HG03521 (cell line): ENCODE data around the gene ZFAND3.

ENCODE experiments used
- ATAC-seq: cut with Tn5 transposase; IDR thresholded peaks from one replicate; pipeline ENCODE4 v1.9.1; 2021; ENCODE audit warnings: mild to moderate bottlenecking, moderate library complexity; ENCODE audit not compliant: unreplicated experiment

The ZFAND3 gene

GRCh38 chr6:37965964-37966676, 146.6 kb downstream of the ZFAND3 start:
- no peak for ATAC-seq

- ATAC-seq: no peak
These were observed 147.3 kb downstream of the ZFAND3 start for GRCh38 chr6:37966801-37967200.

DNA sequence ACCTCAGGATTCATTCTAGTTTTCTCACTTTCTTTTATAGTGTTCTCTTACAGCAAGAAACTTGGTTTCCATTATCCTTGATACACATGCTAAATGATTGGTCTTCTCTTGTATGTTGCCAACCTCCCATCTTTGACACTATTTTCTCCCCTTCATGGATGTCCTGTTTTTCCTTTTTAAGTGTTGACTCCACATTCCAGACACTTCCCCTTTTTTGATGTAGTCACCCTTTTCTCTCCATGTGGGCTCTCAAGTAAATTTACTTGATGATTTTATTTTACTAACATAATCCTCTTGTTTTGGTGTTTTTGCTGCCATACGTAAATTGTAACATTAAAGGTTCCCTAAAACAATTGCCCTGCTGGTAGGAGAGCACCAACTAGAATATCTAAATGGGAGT, 148.1 kb downstream of the ZFAND3 start:
- ATAC-seq: no peak

DNA sequence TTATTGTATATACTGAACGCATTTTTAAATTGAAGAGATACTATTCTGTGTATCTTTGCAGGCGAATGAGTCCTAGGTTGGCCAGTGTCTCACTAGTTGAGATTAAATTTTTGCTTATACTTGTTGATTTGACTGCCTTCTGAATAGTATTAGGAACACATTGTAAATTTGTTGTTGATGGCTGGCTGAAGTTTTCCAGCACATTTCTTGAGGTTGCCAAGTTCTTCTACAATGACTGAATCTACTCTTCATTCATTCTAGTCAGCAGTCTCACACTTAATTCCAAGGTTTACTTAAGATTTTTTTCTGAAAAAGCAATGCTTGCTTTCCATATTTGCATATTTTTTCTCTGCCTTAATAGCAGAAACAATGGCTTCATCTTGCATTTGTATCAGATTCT, 151.7 kb downstream of the ZFAND3 start:
- no peak for ATAC-seq

DNA sequence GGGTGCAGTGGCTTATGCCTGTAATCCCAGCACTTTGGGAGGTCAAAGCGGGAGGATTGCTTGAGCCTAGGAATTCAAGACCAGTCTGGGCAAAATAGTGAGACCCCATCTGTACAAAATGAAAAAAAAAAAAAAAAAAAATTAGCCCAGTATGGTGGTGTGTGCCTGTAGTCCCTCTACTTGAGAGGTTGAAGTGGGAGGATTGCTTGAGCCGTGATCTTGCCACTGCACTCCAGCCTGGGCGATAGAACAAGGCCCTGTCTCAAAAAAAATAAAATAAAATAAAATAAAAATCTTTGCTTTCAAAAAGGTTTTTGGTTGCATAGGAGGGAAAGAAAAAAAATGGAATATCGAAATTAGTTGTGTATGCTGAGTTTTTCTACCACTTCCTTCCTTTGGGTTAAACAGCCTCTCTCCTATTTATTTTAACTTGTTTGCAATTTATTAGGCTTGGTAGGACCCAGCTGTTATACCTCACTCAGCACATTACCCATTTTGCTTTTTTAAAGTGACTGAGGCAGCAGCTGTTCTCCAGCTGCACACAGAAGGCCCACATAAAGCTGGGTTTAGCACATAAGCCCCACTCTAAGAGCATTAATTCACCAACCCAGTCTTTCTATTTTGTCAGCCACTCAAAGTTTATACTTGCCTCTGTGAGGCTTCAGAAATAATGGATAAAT, 152.3 kb downstream of the ZFAND3 start:
- ATAC-seq: no peak

- no peak for ATAC-seq
These were observed 153.6 kb downstream of the ZFAND3 start for GRCh38 chr6:37972994-37973757.

GRCh38 chr6:37974381-37974780, 154.9 kb downstream of the ZFAND3 start:
- ATAC-seq: no peak

DNA sequence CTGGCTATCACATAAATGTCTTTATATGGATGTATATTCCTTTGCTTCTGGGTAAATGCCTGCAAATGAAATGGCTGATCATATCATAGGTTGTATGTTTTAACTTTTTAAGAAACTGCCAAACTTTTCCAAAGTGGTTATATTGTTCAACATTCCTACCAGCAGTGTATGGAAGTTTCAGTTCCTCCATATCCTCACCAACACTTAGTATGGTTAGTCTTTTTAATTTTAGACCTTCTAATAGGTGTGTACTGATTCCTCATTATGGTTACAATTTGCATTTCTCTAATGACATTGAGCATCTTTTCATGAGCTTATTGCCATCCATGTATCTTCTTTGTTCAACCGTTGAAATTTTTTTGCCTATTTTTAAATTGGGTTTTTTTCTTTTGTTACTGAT, 155.4 kb downstream of the ZFAND3 start:
- ATAC-seq: no peak

DNA sequence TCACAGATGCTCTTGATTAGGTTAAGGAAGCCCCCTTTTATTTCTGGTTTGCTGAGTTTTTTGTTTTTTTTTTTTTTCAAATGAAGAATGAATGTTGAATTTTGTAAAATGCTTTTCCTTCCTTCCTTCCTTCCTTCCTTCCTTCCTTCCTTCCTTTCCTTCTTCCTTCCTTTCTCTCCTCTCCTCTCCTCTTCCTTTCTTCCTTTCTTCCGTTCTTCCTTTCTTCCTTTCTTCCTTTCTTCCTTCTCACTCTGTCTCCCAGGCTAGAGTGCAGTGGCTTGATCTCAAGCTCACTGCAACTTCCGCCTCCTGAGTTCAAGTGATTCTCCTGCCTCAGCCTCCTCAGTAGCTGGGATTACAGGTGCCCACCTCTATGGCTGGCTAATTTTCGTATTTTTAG, 158.2 kb downstream of the ZFAND3 start:
- no peak for ATAC-seq

DNA sequence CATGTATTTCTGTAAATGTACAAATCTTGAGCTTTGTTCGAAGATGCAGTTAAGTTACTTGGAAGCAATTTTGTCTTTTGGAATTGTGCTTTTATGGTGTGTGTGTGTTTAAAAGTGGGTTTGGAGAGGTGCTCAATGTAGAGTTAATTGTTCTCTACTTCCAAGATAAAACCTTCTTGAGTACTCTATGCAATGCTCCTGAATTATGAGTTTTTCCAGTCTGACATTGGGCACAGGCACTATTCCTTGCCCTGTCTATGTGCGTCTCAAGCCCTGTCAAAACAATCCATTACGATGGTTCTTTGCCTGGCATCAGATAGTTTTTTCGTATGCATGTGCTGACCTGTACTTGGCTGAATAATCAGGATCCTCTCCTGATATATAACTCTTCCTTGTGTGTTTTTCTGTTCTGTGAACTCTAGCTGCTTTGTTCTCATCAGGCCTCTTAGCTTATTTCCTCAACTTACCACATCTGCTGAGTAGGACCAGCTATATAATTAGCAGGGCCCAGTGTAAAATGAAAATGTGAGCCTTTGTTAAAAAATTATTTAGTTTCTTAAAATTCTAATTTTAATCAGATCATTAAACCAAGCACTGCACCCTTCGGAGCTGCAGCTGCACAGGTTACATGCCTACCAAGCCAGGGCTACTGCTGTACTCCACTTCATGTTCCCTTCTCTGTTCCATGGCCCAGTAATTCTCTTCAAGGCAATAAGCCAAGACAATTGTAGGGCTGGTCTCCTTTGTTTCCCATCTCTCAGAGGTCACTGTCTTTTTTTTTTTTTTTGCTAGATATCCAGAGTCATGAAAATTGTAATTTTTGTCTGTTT, 160.1 kb downstream of the ZFAND3 start:
- ATAC-seq: no peak

DNA sequence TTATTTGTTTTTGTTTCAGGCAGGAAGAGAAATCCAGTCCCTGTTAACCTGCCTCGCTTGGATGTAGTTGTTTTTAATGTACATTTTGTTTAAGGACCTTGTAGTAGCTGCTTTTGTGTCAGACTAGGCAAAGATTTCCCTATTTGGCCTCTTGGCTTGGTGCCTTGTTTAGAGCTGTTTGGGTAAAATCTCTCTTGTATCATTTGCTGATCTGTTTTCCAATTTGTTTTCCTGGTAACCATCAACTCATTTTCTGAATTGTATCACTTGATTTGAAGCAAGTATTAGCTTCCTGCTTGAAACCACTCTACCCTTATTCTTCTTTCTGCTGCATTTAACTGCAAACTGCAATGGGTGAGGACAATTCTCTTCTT, 160.7 kb downstream of the ZFAND3 start:
- ATAC-seq: no peak

DNA sequence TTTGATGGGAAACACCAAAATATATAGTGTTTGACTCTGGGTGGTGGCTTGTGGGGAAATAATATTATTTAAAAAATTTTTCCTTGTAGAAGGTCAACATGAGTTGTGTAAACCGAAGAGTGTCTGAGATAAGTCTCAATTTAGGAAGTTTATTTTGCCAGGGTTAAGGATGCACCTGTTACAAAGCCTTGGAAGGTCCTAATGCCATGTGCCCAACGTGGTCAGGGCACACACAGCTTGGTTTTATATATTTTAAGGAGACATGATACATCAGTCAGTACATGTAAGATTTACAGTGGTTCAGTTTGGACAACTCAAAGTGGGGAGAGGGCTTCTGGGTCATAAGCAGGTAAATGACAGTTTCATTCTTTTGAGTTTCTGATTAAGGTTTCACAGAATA, 162.1 kb downstream of the ZFAND3 start:
- no peak for ATAC-seq

DNA sequence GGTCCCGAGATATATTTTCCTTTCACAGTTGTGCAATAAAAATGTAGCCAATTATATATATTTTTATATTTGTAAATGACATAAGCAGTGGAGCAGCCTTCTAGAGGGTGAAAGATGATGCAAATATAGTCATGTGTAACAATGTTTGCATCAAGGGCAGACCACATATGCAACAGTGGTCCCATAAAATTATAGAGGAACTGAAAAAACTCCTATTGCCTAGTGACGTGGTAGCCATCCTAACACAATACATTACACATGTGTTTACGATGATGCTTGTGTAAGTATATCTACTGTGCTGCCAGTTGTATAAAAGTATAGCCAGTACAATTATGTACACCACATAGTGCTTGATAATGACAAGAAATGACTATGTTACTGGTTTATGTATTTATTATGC, 162.8 kb downstream of the ZFAND3 start:
- no peak for ATAC-seq

DNA sequence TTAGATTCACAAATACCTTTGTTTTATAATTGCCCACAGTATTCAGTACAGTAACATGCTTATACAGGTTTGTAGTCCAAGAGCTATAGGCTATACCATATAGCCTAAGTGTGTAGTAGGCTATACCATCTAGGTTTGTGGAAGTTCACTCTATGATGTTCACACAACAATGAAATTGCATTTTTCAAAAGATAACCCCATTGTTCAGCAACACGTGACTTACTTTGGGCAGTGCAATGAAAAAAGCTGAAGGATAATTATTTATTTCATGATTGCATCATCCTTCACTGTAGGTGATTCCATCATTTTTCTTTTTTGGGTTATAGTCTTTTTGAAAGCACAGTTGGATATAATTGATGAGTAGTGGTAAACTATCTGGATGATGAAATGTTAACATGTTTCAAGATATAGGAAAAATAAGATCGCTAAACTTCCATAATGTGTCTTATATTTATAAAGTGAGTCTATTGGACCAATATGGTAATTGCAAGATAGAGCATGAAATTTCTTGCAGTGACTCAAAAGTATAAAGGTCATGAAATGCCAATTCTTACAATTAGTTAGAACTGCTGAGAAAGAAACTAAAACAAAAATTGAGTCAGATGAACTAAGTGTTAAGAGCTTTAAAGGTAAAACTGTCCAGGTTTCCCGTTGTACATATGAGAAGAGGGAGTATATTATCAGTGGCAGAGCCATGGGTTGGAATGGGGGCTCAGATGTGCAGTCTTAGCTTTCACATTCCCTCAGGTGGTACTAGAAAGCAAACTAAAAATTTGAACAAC, 164.4 kb downstream of the ZFAND3 start:
- no peak for ATAC-seq

DNA sequence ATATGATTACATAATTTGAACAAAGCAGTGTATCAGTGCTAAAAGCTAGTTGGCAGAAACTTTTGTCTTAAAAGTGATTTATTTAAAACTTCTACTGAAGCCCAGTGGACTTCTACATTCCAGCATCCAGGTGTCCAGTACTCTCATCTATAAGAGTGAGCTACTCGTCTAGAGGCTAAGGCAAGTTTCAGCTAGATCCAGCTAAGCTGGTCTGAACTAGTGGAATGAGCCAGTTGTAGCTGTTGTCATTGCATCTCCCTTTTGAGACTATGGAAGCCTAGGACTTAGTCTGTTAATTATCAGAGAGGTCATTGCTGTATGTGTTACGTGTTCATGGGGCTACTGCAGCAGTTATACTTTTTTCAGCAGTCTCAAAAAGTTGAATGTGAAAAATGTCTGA, 165.1 kb downstream of the ZFAND3 start:
- no peak for ATAC-seq

- no peak for ATAC-seq
These were observed 165.8 kb downstream of the ZFAND3 start for GRCh38 chr6:37985355-37985754.

DNA sequence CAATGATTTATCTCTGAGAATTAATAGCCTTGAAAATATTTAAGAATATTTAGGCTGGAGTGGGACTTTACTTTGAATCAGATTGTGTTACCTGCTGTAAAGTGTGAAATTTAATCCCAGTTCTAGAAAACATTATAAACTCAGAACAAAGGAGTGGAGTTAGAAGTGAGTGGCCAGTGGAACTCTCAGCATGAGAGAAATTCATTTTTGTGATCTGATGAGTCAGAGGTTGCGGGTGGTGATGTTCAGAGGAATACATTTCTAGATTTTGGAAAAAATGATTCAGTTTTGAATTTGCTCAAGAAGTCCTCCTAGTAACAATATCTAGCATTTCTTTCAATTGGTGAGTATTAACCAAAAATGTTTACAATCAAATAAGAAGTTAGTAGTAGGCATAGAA, 167.5 kb downstream of the ZFAND3 start:
- no peak for ATAC-seq

- ATAC-seq: no peak
These were observed 168.0 kb downstream of the ZFAND3 start for GRCh38 chr6:37987559-37987958.

GRCh38 chr6:37988127-37988526, 168.6 kb downstream of the ZFAND3 start:
- ATAC-seq: no peak

- ATAC-seq: no peak
These were observed 169.2 kb downstream of the ZFAND3 start for GRCh38 chr6:37988696-37989095.
